RWPE1 (cell line): ENCODE data around the gene KCTD21.

ENCODE experiments used
- CTCF ChIA-PET: fragments of 350-600 bp; sonication (Branson Sonifier 250); formaldehyde crosslinking; extraction: SDS; loops from one replicate; lab custom pipeline; 2021; lab: Yijun Ruan, JAX
- POLR2A ChIA-PET: fragments of 400-600 bp; formaldehyde crosslinking; extraction: SDS; loops from one replicate; lab custom pipeline; 2020; ENCODE audit warnings: antibody characterized with exemption; ENCODE audit not compliant: low non-redundant PET; lab: Yijun Ruan, JAX
- DNase-seq: peaks from one replicate; pipeline ENCODE4 v3.0.0; 2012; ENCODE audit warnings: low spot score
- H3K27ac ChIP-seq: fragments of 450-650 bp; 2 replicates; pipeline ENCODE4 v1.5.1; 2017
- TF ChIP-seq, protein P1 (sequence below): fragments of 450-650 bp; conservative IDR thresholded peaks from 2 replicates; pipeline ENCODE4 v1.5.1; 2017; ENCODE audit warnings: low read depth, mild to moderate bottlenecking

The KCTD21 gene

DNA sequence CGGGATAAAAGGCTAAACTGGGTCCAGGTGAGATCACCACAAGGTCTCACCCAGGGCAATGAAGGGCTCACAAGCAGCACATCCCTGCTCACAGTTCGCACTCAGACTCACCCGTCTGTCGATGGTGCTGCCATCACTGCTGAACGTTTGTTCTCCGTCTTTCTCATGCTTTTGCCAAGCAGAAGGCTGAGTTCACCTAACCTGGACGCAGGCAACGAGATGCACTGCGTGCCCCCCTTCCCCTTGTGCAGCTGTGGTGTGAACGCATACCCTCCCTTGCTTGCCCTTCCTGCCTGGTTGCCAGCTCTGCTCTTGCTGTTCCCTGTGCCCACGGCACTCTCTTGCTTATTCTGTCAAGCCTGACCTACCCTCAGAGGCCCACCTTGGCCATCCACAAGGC is 18.0 kb downstream of the KCTD21 start:
- DNase-seq = no peak
- H3K27ac ChIP-seq = no peak overlapping the region
- TF ChIP-seq, protein P1, sequence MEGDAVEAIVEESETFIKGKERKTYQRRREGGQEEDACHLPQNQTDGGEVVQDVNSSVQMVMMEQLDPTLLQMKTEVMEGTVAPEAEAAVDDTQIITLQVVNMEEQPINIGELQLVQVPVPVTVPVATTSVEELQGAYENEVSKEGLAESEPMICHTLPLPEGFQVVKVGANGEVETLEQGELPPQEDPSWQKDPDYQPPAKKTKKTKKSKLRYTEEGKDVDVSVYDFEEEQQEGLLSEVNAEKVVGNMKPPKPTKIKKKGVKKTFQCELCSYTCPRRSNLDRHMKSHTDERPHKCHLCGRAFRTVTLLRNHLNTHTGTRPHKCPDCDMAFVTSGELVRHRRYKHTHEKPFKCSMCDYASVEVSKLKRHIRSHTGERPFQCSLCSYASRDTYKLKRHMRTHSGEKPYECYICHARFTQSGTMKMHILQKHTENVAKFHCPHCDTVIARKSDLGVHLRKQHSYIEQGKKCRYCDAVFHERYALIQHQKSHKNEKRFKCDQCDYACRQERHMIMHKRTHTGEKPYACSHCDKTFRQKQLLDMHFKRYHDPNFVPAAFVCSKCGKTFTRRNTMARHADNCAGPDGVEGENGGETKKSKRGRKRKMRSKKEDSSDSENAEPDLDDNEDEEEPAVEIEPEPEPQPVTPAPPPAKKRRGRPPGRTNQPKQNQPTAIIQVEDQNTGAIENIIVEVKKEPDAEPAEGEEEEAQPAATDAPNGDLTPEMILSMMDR = no peak
- POLR2A ChIA-PET = interaction anchor here (0.5 kb wide), 1 partner anchor 1056 kb away, joined by 3 read pairs; no protein-coding TSS in a partner anchor
- CTCF ChIA-PET = interaction anchor here (1.1 kb wide), 1 partner anchor 21 kb away, joined by 3 read pairs; no protein-coding TSS in a partner anchor

GRCh38 chr11:78168539-78169477 is 19.6 kb downstream of the KCTD21 start:
- no peak for DNase-seq
- no peak overlapping the region for H3K27ac ChIP-seq
- TF ChIP-seq, protein P1 = no peak
- CTCF ChIA-PET = no interaction called here
- POLR2A ChIA-PET = no interaction called here

- POLR2A ChIA-PET = no interaction called here
- H3K27ac ChIP-seq = no peak overlapping the region
Observed at GRCh38 chr11:78166855-78167469, 21.5 kb downstream of the KCTD21 start.

DNA sequence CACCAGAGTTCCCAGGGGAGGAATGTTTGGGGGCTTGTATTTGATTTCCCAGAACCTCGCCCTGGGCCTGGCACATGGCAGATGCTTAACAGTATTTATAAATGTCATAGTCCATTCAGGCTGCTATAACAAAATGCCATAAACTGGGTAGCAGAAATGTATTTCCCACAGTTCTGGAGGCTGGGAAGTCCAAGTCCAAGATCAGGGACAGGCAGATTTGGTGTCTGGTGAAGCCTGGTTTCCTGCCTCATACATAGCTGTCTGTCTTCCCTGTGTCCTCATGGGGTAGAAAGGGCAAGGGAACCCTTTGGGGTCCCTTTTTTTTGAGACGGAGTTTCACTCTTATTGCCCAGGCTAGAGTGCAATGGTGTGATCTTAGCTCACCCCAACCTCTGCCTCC is 24.0 kb downstream of the KCTD21 start:
- TF ChIP-seq, protein P1 = no peak
- no peak overlapping the region for H3K27ac ChIP-seq
- POLR2A ChIA-PET = no interaction called here

More at GRCh38 chr11:78166855-78167469, 21.5 kb downstream of the KCTD21 start:
- CTCF ChIA-PET = no interaction called here
- TF ChIP-seq, protein P1 = no peak
- no peak for DNase-seq

DNA sequence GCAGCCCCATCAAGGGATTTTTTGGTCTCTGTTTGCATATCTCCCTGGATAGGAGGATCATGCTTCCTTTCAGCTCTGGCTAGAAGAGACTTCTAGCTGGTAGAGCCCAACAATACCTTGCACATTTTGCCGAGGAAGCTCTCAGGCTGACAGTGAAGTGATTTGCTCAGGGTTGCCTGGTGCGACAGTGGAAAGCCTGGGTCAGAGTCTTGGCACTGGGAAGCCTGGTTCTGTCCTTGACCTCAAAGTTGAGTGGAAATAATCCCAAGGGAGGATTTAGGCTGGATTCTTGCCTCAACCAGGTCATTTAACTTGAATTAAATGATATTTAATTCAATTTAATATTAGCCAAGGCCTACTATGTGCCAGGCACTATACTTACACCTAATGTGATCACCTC is 24.6 kb downstream of the KCTD21 start:
- CTCF ChIA-PET = no interaction called here
- no peak for DNase-seq
- H3K27ac ChIP-seq = no peak overlapping the region
- TF ChIP-seq, protein P1 = no peak
- POLR2A ChIA-PET = no interaction called here

More for the DNA sequence above, 24.0 kb downstream of the KCTD21 start:
- CTCF ChIA-PET = no interaction called here
- no peak for DNase-seq

DNA sequence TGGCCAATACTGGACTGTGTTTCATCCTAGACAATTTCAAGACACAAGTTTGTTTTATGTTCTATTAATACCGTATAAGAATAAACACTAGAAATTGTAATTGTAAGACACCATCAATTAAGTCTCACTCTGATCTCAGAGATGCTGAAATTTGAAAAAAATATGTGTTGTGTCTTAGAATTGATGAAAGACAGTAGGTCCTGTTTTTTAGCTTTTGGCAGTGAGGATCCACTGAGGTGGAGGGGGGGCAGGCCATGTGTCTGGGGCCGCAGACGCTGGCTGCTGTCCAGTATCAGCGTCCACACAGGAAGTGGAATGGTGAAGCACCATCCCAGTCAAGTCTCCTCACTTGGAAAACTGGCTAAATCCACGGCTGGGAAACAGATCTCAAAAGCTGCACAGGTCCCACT is 26.5 kb downstream of the KCTD21 start:
- TF ChIP-seq, protein P1 = no peak
- H3K27ac ChIP-seq = no peak overlapping the region
- ChIA-PET CTCF (interaction anchor here (0.6 to 0.7 kb wide), 3 partner anchors 78 to 1560 kb away, joined by 3 to 5 read pairs (median 4); no protein-coding TSS in a partner anchor), POLR2A (no interaction called here)
- DNase-seq = no peak
